GM12878 (cell line): ENCODE data around the gene AGAP1. TPM values are rescaled to one million over a fixed set of nuclear protein-coding genes. Genes with fewer than 3 reads are reported as not detected.

Experiments used
- ATAC-seq: fragments of 200-7000 bp; cut with Tn5 transposase; 3 replicates; pipeline ENCODE4 v1.9.1; 2020; ENCODE audit warnings: mild to moderate bottlenecking, moderate library complexity
- BruUV-seq: library from RNA; stranded (reverse); fragments of 400-500 nt; replicated peaks from 2 replicates; lab custom pipeline; 2021; lab: Mats Ljungman, UMichigan
- CTCF ChIA-PET: fragments of 300-600 bp; sonication (Branson Sonifier 250); formaldehyde crosslinking; extraction: SDS; loops from one replicate; lab custom pipeline; 2021; ENCODE audit warnings: inconsistent platforms; lab: Yijun Ruan, JAX
- POLR2A ChIA-PET: fragments of 350-600 bp; formaldehyde crosslinking; extraction: SDS; loops from one replicate; lab custom pipeline; 2021; ENCODE audit warnings: inconsistent platforms; lab: Charles Lee
- RAD21 ChIA-PET: fragments of 300-600 bp; sonication (Branson Sonifier 250); formaldehyde crosslinking; loops from one replicate; lab custom pipeline; 2023; ENCODE audit warnings: antibody characterized with exemption; ENCODE audit not compliant: unreplicated experiment; lab: Charles Lee
- SMC1A ChIA-PET: fragments of 300-600 bp; sonication (Branson Sonifier 250); formaldehyde crosslinking; loops from one replicate; lab custom pipeline; 2023; ENCODE audit not compliant: unreplicated experiment, uncharacterized antibody; lab: Charles Lee
- DNase-seq: peaks from one replicate; pipeline ENCODE4 v3.0.0-alpha.2; 2011; ENCODE audit warnings: low read depth, low spot score
- FAIRE-seq: peaks from 3 replicates; lab custom pipeline; 2011; peaks lifted over from hg19 to GRCh38; lab: Jason Lieb, UNC
- H2AFZ ChIP-seq: 2 replicates; pipeline ENCODE4 v1.6.0; 2011; ENCODE audit warnings: low read depth, low read length, control low read depth; ENCODE audit not compliant: control insufficient read depth
- H3K27ac ChIP-seq: 2 replicates; pipeline ENCODE4 v1.5.1; 2011; ENCODE audit warnings: control low read depth; ENCODE audit not compliant: control insufficient read depth, insufficient read depth
- H3K27me3 ChIP-seq, 2 experiments: replicated peaks in 1 of 2; 2 replicates each; pipeline versions ENCODE4 v1.6.0 to v1.6.1; 2011; ENCODE audit warnings: low read length in 1 of 2; ENCODE audit not compliant: control insufficient read depth in 2 of 2, insufficient read depth in 2 of 2
- H3K36me3 ChIP-seq, 2 experiments: 2 replicates each; pipeline ENCODE4 v1.5.1; 2011; ENCODE audit warnings: low read length in 1 of 2; ENCODE audit not compliant: control insufficient read depth in 2 of 2, insufficient read depth in 2 of 2
- H3K4me1 ChIP-seq: 2 replicates; pipeline ENCODE4 v1.6.1; 2011; ENCODE audit warnings: mild to moderate bottlenecking, low read length, moderate library complexity, mixed read lengths; ENCODE audit not compliant: control insufficient read depth, insufficient read depth
- H3K4me2 ChIP-seq: 2 replicates; pipeline ENCODE4 v1.6.0; 2011; ENCODE audit warnings: control low read depth; ENCODE audit not compliant: control insufficient read depth, insufficient read depth
- H3K4me3 ChIP-seq: fragments of 200-600 bp; sonication (generic); 2 replicates; pipeline ENCODE4 v1.5.1; 2016
- H3K79me2 ChIP-seq: 2 replicates; pipeline ENCODE4 v1.6.0; 2011; ENCODE audit warnings: low read length; ENCODE audit not compliant: control insufficient read depth, insufficient read depth
- H3K9ac ChIP-seq: 2 replicates; pipeline ENCODE4 v1.8.0; 2011; ENCODE audit warnings: low read length, control low read depth, mixed read lengths; ENCODE audit not compliant: control insufficient read depth, insufficient read depth
- H3K9me3 ChIP-seq: replicated peaks from 3 replicates; pipeline ENCODE4 v1.5.1; 2011; ENCODE audit warnings: mild to moderate bottlenecking, low read length; ENCODE audit not compliant: control insufficient read depth, insufficient read depth
- H4K20me1 ChIP-seq: 2 replicates; pipeline ENCODE4 v1.6.0; 2011; ENCODE audit not compliant: control insufficient read depth, insufficient read depth
- BMI1 ChIP-seq: fragments of 450-650 bp; IDR thresholded peaks from 2 replicates; pipeline ENCODE4 v1.6.1; 2016; ENCODE audit warnings: mild to moderate bottlenecking, moderate library complexity, borderline replicate concordance
- CTCF ChIP-seq, 3 experiments: IDR thresholded peaks in 2 of 3; conservative IDR thresholded peaks in 1 of 3; 2 replicates each; pipeline ENCODE4 v1.5.1; 2011; ENCODE audit warnings: low read depth in 3 of 3, low read length in 3 of 3, mild to moderate bottlenecking in 3 of 3, control low read depth in 2 of 3, moderate library complexity in 2 of 3, inconsistent platforms in 1 of 3, mixed read lengths in 1 of 3; ENCODE audit not compliant: control insufficient read depth in 2 of 3, insufficient read depth in 1 of 3; ENCODE audit errors: extremely low read depth in 1 of 3
- HSF1 ChIP-seq: fragments of 150-350 bp; IDR thresholded peaks from 2 replicates; pipeline ENCODE4 v1.6.1; 2014; ENCODE audit warnings: mild to moderate bottlenecking, low read depth, low read length
- IRF5 ChIP-seq: fragments of 450-650 bp; IDR thresholded peaks from 2 replicates; pipeline ENCODE4 v1.6.1; 2017; ENCODE audit warnings: borderline replicate concordance
- KLF5 ChIP-seq: fragments of 450-650 bp; IDR thresholded peaks from 2 replicates; pipeline ENCODE4 v1.6.1; 2014; ENCODE audit warnings: mild to moderate bottlenecking; ENCODE audit not compliant: partially characterized antibody
- NFIC ChIP-seq: IDR thresholded peaks from 2 replicates; pipeline ENCODE4 v1.6.1; 2012; ENCODE audit warnings: low read depth, mild to moderate bottlenecking, inconsistent platforms, low read length, moderate library complexity
- NFYA ChIP-seq: IDR thresholded peaks from 2 replicates; pipeline ENCODE4 v1.6.1; 2011; ENCODE audit warnings: low read depth, mild to moderate bottlenecking, low read length, improper control_type of control experiment, borderline replicate concordance
- NFYB ChIP-seq: IDR thresholded peaks from 2 replicates; pipeline ENCODE4 v1.6.1; 2011; ENCODE audit warnings: low read depth, mild to moderate bottlenecking, low read length, improper control_type of control experiment, moderate library complexity; ENCODE audit not compliant: insufficient read depth
- NR2C2 ChIP-seq: IDR thresholded peaks from 2 replicates; pipeline ENCODE4 v1.6.1; 2011; ENCODE audit warnings: borderline replicate concordance, low read depth; ENCODE audit not compliant: control insufficient read depth, insufficient read length
- SIX5 ChIP-seq: IDR thresholded peaks from 2 replicates; pipeline ENCODE4 v1.6.1; 2011; ENCODE audit warnings: mild to moderate bottlenecking, low read depth, low read length, moderate library complexity; ENCODE audit not compliant: severe bottlenecking
- SMC3 ChIP-seq: IDR thresholded peaks from 2 replicates; pipeline ENCODE4 v1.6.1; 2011; ENCODE audit warnings: low read length, improper control_type of control experiment, borderline replicate concordance
- ZBTB40 ChIP-seq: fragments of 450-650 bp; IDR thresholded peaks from 2 replicates; pipeline ENCODE4 v1.6.1; 2016; ENCODE audit warnings: mild to moderate bottlenecking, moderate library complexity, borderline replicate concordance
- WGBS: methylation state at CpG from one replicate; pipeline ENCODE4 v1.1.6; 2016; ENCODE audit warnings: low lambda C conversion rate; ENCODE audit not compliant: insufficient replicate concordance, insufficient coverage; ENCODE audit errors: missing lambda C conversion rate; 5-methylcytosine and 5-hydroxymethylcytosine counted together
- in situ Hi-C: fragments of 300-500 bp; cut with MboI; formaldehyde crosslinking; loops from 9 replicates; pipeline ENCODE4 v1.14.3; 2018; ENCODE audit warnings: mixed read lengths
- intact Hi-C: fragments of 100-400 bp; cut with micrococcal nuclease; formaldehyde crosslinking; loops from one replicate; pipeline ENCODE4 v1.14.2; 2022; ENCODE audit not compliant: unreplicated experiment
- polyA plus RNA-seq, 11 experiments: library from polyadenylated mRNA; depleted of rRNA in 4 of 11; unstranded in 6 of 11; stranded (reverse) in 5 of 11; fragments of >200 nt; fragmentation: Nextera tagmentation in 4 of 11; fragmentation: Illumina TruSeq in 1 of 11; extraction: Ambion mirVana in 4 of 11; extraction: Trizol in 1 of 11; gene quantifications; 1 replicate in 1 of 11; 2 replicates in 10 of 11; pipeline versions ENCODE4 v1.2.1 to v1.2.3, GENCODE V29; 2011 to 2016; ENCODE audit warnings: inconsistent platforms in 2 of 11, missing spikeins in 2 of 11, low read depth in 1 of 11
- total RNA-seq, 4 experiments: library from RNA; depleted of rRNA in 3 of 4; stranded (reverse); fragments of >200 nt in 3 of 4; fragmentation: Illumina TruSeq in 1 of 4; extraction: Trizol in 1 of 4; gene quantifications; 2 replicates each; pipeline versions ENCODE4 v1.2.1 to v1.2.3, GENCODE V29; 2013 to 2021

The AGAP1 gene
- total and polyA plus RNA-seq, 10 of the 15 experiments (the other 5 are each of a cell fraction or from before 2014, with no cell fraction given): 0.05 to 0.15 (median 0.06) TPM; not detected in 7

GRCh38 chr2:235550946-235551345, 57.1 kb downstream of the AGAP1 start (continued):
- TF ChIP-seq ZBTB40 (no peak), SMC3 (no peak), NR2C2 (no peak), KLF5 (no peak), BMI1 (no peak), NFIC (no peak), SIX5 (no peak), IRF5 (no peak)

- WGBS: 4% methylated on average over 8 of the region's 8 CpGs
- no peak for ATAC-seq
- H3K79me2 ChIP-seq: no peaks in the 10 kb centered on the region
Observed at GRCh38 chr2:235551965-235552364, 58.1 kb downstream of the AGAP1 start.

More at GRCh38 chr2:235551965-235552364, 58.1 kb downstream of the AGAP1 start:
- Histone ChIP-seq H3K36me3 (no peaks in the 10 kb centered on the region), H3K9ac (no peak overlapping the region), H3K27me3 (no peaks in the 10 kb centered on the region; a peak in 1 of 4 replicates), H3K4me2 (no peak overlapping the region), H3K9me3 (no peaks in the 10 kb centered on the region), H2AFZ (no peak overlapping the region), H3K27ac (no peak overlapping the region), H4K20me1 (no peaks in the 10 kb centered on the region), H3K4me3 (no peak overlapping the region), H3K4me1 (no peaks in the 10 kb centered on the region)
- no TSS peak for BruUV-seq
- DNase-seq (no peak), FAIRE-seq (no peak)
- intact Hi-C loops: no loop called here
- in situ Hi-C loops: no loop called here
- POLR2A ChIA-PET: no interaction called here
- SMC1A ChIA-PET: no interaction called here
- CTCF ChIA-PET: no interaction called here
- RAD21 ChIA-PET: no interaction called here
- TF ChIP-seq CTCF (IDR thresholded peaks at IDR 0.05 in 2 of 3, conservative IDR thresholded peaks at IDR 0.05 in 1 of 3; ENCODE audit: control insufficient read depth in 2 of 3, extremely low read depth in 1 of 3, insufficient read depth in 1 of 3, low read depth in 3 of 3, low read length in 3 of 3) (0 out of 6 replicates have a peak, but pooled peaks of 1 of the 3 experiments have one; percentile 18), NFYA (no peak), NFYB (no peak), HSF1 (no peak)
